ENCODE results near the gene TENT4A.

The TENT4A gene

GRCh38 chr5:6675784-6676491 lies 37.3 kb upstream of the TENT4A start:
- TF ChIP-seq, protein P1, sequence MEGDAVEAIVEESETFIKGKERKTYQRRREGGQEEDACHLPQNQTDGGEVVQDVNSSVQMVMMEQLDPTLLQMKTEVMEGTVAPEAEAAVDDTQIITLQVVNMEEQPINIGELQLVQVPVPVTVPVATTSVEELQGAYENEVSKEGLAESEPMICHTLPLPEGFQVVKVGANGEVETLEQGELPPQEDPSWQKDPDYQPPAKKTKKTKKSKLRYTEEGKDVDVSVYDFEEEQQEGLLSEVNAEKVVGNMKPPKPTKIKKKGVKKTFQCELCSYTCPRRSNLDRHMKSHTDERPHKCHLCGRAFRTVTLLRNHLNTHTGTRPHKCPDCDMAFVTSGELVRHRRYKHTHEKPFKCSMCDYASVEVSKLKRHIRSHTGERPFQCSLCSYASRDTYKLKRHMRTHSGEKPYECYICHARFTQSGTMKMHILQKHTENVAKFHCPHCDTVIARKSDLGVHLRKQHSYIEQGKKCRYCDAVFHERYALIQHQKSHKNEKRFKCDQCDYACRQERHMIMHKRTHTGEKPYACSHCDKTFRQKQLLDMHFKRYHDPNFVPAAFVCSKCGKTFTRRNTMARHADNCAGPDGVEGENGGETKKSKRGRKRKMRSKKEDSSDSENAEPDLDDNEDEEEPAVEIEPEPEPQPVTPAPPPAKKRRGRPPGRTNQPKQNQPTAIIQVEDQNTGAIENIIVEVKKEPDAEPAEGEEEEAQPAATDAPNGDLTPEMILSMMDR (IDR thresholded peaks at IDR 0.05) = no peak

GRCh38 chr5:6676702-6677101 lies 36.5 kb upstream of the TENT4A start:
- TF ChIP-seq, protein P1 (IDR thresholded peaks at IDR 0.05) = no peak

GRCh38 chr5:6678385-6678784 lies 34.8 kb upstream of the TENT4A start:
- TF ChIP-seq, protein P1 (IDR thresholded peaks at IDR 0.05) = no peak

DNA sequence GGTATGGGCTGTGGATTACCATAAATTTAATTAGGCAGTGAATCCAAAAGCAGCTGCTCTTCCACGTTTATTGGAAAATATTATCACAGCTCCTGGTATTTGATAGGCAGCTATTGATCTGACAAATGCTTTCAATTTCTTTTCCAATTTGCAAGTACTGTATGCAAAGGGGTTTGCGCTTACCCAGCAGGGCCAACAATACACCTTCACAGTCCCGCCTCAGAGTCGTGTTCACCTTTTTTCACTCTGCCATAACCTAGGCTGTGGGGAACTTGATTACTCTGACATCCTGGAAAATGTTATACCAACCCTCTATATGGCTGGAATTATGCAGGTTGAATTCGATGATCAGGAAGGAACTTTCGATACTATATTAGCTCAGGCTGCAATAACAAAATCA lies 32.3 kb upstream of the TENT4A start:
- TF ChIP-seq, protein P1 (IDR thresholded peaks at IDR 0.05) = no peak

DNA sequence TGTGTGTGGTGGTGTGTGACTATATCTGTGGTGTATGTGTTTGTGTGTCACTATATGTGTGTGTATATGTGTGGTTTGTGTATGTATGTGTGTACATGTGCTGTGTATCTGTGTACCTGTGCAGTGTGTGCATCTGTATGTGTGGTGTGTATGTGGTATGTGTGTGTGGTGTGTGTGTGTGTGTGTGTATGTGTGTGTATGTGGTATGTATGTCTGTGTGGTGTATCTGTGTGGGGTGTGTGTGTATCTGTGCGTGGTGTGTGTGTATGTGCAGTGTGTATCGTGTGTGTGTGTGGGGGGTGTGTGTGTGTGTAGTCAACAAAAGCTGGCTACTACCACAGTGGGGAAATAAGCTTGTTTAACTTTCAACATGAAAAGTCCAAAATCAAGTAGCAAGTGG lies 31.6 kb upstream of the TENT4A start:
- TF ChIP-seq, protein P1 (IDR thresholded peaks at IDR 0.05) = no peak

DNA sequence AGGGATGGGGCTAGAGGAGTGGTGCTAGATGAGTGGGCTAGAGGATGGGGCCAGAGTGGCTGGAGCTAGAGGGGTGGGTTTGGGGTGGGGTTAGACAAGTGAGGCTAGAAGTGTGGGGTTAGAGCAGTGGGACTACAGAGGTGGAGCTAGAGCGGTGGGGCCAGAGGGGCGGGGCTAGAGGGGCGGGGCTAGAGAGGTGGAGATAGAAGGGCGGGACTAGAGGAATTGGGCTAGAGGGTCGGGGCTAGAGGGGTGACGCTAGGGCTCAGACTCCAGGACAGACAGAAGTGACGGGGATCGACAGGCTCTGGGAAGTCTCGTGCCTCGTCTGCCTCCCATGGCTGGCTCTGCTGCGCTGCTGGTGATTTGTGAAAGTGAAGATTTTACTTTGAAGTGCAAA lies 31.0 kb upstream of the TENT4A start:
- TF ChIP-seq, protein P1 (IDR thresholded peaks at IDR 0.05) = no peak

DNA sequence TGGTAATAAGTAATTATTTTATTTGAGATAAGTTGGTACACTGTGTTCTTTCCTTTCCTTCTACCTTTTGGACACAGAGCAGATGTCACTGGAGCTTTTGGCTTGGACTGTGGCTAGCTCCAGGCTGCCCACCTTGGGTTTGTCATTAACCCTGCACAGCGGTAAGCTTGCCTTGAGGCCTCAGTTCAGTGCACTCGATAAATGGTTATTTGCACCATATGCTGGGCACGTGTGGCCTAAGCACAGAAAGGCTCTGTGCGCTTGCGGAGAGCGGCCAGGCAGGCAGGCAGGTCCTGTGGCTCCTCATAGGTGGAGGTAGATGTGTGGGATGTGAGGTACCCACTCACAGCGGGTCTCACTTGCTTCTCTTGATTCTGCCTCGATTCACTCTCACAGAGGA lies 30.0 kb upstream of the TENT4A start:
- TF ChIP-seq, protein P1 (IDR thresholded peaks at IDR 0.05) = no peak

DNA sequence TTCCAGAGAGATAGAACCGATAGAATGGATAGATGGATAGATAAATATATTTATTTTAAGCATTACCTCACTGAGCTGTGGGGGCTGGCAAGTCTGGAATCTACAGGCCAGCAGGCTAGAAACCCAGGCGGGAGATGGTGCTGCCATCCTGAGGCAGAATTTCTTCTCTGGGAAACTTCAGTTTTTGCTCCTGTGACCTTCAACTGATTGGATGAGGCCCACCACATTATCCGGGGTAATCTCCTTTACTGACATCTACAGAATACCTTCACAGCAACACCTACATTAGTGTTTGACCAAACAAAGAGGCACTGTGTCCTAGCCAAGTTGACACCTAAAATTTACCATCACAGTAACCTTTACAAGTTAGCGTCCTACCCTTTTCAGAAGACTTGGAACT lies 29.2 kb upstream of the TENT4A start:
- TF ChIP-seq, protein P1 (IDR thresholded peaks at IDR 0.05) = no peak

Measured in LNCAP (cell line).